Tibial nerve (tissue), 3 donors: ENCODE measurements around the gene GPR78.
"Not testable (repeated sequence)": the region's sequence is repeated elsewhere in the genome, so short reads cannot be mapped to it uniquely, and the experiment has no call there.

Source experiments
- CTCF ChIP-seq, 5 experiments: fragments of 200-600 bp in 3 of 5; fragments of 450-650 bp in 2 of 5; sonication (generic) in 3 of 5; IDR thresholded peaks; one replicate each; pipeline ENCODE4 v1.5.1; 2016 to 2019; ENCODE audit warnings: antibody characterized with exemption in 5 of 5, mild to moderate bottlenecking in 3 of 5, moderate library complexity in 2 of 5
- POLR2A ChIP-seq, 2 donors: fragments of 450-650 bp; IDR thresholded peaks; one replicate each; pipeline ENCODE4 v1.6.1; 2017; ENCODE audit warnings: antibody characterized with exemption in 2 of 2, mild to moderate bottlenecking in 2 of 2, moderate library complexity in 2 of 2

GRCh38 chr4:8635897-8636554, 55.8 kb downstream of the GPR78 start:
- TF ChIP-seq CTCF, POLR2A (IDR thresholded peaks at IDR 0.05): not testable (repeated sequence)
